ENCODE results near the gene SKP1.

The SKP1 gene

GRCh38 chr5:134127988-134128647, 48.6 kb downstream of the SKP1 start:
- no peak for DNase-seq

- peak; percentile 62 for DNase-seq
Observed at GRCh38 chr5:134127376-134127861, 49.3 kb downstream of the SKP1 start.

- no peak for DNase-seq
Observed at GRCh38 chr5:134125039-134126015, 51.4 kb downstream of the SKP1 start.

GRCh38 chr5:134124289-134125038, 52.3 kb downstream of the SKP1 start:
- no peak for DNase-seq

- no peak for DNase-seq
Observed at GRCh38 chr5:134123360-134123759, 53.4 kb downstream of the SKP1 start.

GRCh38 chr5:134122530-134122929, 54.2 kb downstream of the SKP1 start:
- DNase-seq, result peak; percentile 57

- no peak for DNase-seq
Observed at GRCh38 chr5:134120386-134121138, 56.2 kb downstream of the SKP1 start.

- no peak for DNase-seq
Observed at GRCh38 chr5:134119720-134120119, 57.0 kb downstream of the SKP1 start.

- DNase-seq, result no peak
Observed at GRCh38 chr5:134118212-134118835, 58.4 kb downstream of the SKP1 start.

GRCh38 chr5:134116789-134117761, 59.7 kb downstream of the SKP1 start:
- DNase-seq, result no peak

- no peak for DNase-seq
Observed at GRCh38 chr5:134116286-134116685, 60.5 kb downstream of the SKP1 start.

GRCh38 chr5:134115806-134116175, 61.0 kb downstream of the SKP1 start:
- DNase-seq, result no peak

GRCh38 chr5:134114886-134115805, 61.6 kb downstream of the SKP1 start:
- peak; percentile 93 for DNase-seq

GRCh38 chr5:134113902-134114875, 62.6 kb downstream of the SKP1 start, which contains the start of gene TCF7:
Gene TCF7, plus strand, starts transcription at chr5:134114681. Its CDS starts 226 bp downstream, at chr5:134114907.
- DNase-seq, result peak; percentile 76

GRCh38 chr5:134113363-134113889, 63.3 kb downstream of the SKP1 start:
- no peak for DNase-seq

GRCh38 chr5:134112726-134113362, 63.9 kb downstream of the SKP1 start:
- DNase-seq, result no peak

All from activated CD8-positive, alpha-beta memory T cell treated with anti-CD3 and anti-CD28 coated beads, Interleukin-2, amount 50 U/mL, for 4 hours (primary cell).